ENCODE results near the gene CCDC70.

- no peak for TF ChIP-seq CTCF (IDR thresholded peaks at IDR 0.05)
- TF ChIP-seq ZFX (IDR thresholded peaks at IDR 0.05; ENCODE audit: borderline replicate concordance) = no peak
These were observed 44.8 kb downstream of the CCDC70 start for GRCh38 chr13:51906581-51906980.
